Peyer's patch (tissue), 4 donors: ENCODE data around the gene METTL14.

Experiments used
- POLR2A ChIP-seq, 2 donors: fragments of 450-650 bp; IDR thresholded peaks; one replicate each; pipeline ENCODE4 v1.5.1; 2017; ENCODE audit warnings: antibody characterized with exemption in 2 of 2, mild to moderate bottlenecking in 2 of 2, moderate library complexity in 2 of 2
- TF ChIP-seq, protein P1 (sequence below), 6 experiments: fragments of 450-650 bp in 4 of 6; fragments of 200-600 bp in 2 of 6; sonication (generic) in 1 of 6; IDR thresholded peaks; one replicate each; pipeline ENCODE4 v1.5.1; 2017 to 2019; ENCODE audit warnings: antibody characterized with exemption in 6 of 6, mild to moderate bottlenecking in 3 of 6, moderate library complexity in 1 of 6

DNA sequence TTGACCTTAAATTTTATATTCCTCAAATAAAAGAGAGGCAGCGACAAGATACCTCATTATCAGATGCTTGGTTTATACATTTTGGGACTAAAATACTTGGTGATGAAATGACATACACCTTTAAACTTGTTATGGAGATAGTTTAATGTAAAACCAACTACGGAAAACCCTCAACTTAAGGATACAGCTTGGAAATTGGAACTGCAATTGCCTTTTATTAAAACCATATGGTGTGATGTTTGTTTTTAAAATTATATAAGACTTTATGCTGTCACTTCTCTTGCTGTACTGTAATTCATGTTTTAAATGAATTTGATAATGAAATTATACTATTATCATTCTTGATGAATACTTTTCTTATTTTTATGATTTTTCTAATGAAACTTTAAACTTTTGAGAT is 25.9 kb downstream of the METTL14 start:
- TF ChIP-seq, protein P1, sequence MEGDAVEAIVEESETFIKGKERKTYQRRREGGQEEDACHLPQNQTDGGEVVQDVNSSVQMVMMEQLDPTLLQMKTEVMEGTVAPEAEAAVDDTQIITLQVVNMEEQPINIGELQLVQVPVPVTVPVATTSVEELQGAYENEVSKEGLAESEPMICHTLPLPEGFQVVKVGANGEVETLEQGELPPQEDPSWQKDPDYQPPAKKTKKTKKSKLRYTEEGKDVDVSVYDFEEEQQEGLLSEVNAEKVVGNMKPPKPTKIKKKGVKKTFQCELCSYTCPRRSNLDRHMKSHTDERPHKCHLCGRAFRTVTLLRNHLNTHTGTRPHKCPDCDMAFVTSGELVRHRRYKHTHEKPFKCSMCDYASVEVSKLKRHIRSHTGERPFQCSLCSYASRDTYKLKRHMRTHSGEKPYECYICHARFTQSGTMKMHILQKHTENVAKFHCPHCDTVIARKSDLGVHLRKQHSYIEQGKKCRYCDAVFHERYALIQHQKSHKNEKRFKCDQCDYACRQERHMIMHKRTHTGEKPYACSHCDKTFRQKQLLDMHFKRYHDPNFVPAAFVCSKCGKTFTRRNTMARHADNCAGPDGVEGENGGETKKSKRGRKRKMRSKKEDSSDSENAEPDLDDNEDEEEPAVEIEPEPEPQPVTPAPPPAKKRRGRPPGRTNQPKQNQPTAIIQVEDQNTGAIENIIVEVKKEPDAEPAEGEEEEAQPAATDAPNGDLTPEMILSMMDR (IDR thresholded peaks at IDR 0.05) = no peak
- TF ChIP-seq POLR2A (IDR thresholded peaks at IDR 0.05) = no peak
